Renal cortex interstitium (tissue), 11 donors: Measurements from ENCODE around the gene KY. TPM values are rescaled to one million over a fixed set of nuclear protein-coding genes. Genes with fewer than 3 reads are reported as not detected.
"Not testable (repeated sequence)": the region's sequence is repeated elsewhere in the genome, so short reads cannot be mapped to it uniquely, and the experiment has no call there.

Experiments
- DNase-seq, 11 donors: peaks; one replicate each; pipeline ENCODE4 v3.0.0-alpha.2; 2013; ENCODE audit warnings: low read depth in 9 of 11, low spot score in 4 of 11; ENCODE audit errors: extremely low read depth in 1 of 11
- polyA plus RNA-seq, 3 donors: library from polyadenylated mRNA; unstranded; fragments of 120-200 nt; gene quantifications; one replicate each; pipeline ENCODE4 v1.2.1, GENCODE V29; 2013; ENCODE audit not compliant: insufficient read length in 3 of 3

Gene KY
- polyA plus RNA-seq, 3 donors: 1.3 to 1.6 (median 1.4) TPM

- no peak for DNase-seq
Measured at GRCh38 chr3:134594331-134594741, 56.5 kb downstream of the KY start.

GRCh38 chr3:134592806-134593205 is 58.0 kb downstream of the KY start:
- DNase-seq: no peak

GRCh38 chr3:134590766-134591165 is 60.1 kb downstream of the KY start:
- no peak for DNase-seq

- DNase-seq: peak in 2 of 11 donors; percentile 21 to 27
Measured at GRCh38 chr3:134579141-134579665, 71.6 kb downstream of the KY start.

GRCh38 chr3:134576831-134577230 is 74.0 kb downstream of the KY start:
- no peak for DNase-seq

GRCh38 chr3:134576426-134576825 is 74.4 kb downstream of the KY start:
- DNase-seq: no peak

GRCh38 chr3:134569899-134570298 is 80.9 kb downstream of the KY start:
- DNase-seq: not testable (repeated sequence)

- no peak for DNase-seq
Measured at GRCh38 chr3:134568790-134569189, 82.0 kb downstream of the KY start.

GRCh38 chr3:134567605-134568004 is 83.2 kb downstream of the KY start:
- peak in 2 of 11 donors; percentile 9 for DNase-seq

GRCh38 chr3:134564991-134565390 is 85.8 kb downstream of the KY start:
- no peak for DNase-seq

- DNase-seq: no peak
Measured at GRCh38 chr3:134563601-134564000, 87.2 kb downstream of the KY start.

- no peak for DNase-seq
Measured at GRCh38 chr3:134562055-134562454, 88.8 kb downstream of the KY start.

GRCh38 chr3:134559591-134559990 is 91.2 kb downstream of the KY start:
- DNase-seq: no peak

Other genes with a start within 250 kb of the KY start
- 100 to 1,000 TPM; 107 to 150 (median 114) TPM for gene ANAPC13, start 165.0 kb downstream of the KY start, polyA plus RNA-seq
- 10 to 100 TPM; 31.1 to 41.4 (median 32.2) TPM for gene CEP63, start 165.0 kb downstream of the KY start, polyA plus RNA-seq
- gene EPHB1, start 144.2 kb upstream of the KY start, polyA plus RNA-seq: 1 to 10 TPM; 5.1 to 6.2 (median 5.5) TPM